ENCODE measurements around the gene TIGD4. TPM values are rescaled to one million over a fixed set of nuclear protein-coding genes. Genes with fewer than 3 reads are reported as not detected.

TIGD4 gene
- total RNA-seq, 3 donors from 2014 or later (not counting 1 experiment from before 2014, with no cell fraction given) = not detected

DNA sequence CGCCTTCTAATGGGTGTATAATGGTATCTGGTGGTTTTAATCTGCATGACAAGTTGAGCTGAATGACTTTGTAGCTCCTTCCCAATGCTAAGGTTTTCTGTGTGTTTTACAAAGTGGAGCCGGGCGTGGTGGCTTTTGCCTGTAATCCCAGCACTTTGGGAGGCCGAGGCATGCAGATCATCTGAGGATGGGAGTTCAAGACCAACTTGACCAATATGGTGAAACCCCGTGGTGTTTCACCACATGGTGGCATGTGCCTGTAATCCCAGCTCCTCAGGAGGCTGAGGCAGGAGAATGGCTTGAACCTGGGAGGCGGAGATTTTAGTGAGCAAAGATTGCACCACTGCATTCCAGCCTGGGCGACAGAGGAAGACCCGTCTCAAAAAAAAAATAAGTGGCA is 29.1 kb upstream of the TIGD4 start:
- H3K4me1 Mint-ChIP-seq = peaks cover 28 to 36% of the 10 kb centered on the region in 2 donors

DNA sequence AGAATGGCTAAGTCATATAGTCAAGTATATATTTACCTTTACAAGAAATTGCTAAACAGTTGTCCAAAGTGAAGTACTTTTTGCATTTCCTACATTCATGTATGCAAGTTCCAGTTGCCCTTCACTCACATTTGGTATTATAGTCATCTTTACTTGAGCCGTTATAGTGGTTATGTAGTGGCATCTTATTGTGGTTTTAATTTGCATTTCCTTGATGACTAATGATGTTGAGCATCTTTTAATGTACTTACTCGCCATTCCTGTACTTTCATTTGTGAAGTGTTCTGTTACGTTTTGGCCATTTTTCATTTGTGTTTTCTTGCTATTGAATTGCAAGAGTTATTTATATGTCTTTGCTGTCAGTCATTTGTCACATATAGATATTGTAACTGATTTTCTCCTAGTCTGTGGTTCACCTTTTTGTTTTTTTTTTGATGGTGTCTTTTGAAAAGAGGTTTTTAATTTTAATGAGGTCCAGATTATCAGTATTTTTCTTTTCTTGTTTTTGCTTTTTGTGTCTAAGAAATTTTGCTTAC is 27.8 kb upstream of the TIGD4 start:
- H3K9me3 Mint-ChIP-seq = no peaks in the 10 kb centered on the region
- TF ChIP-seq, protein P1, sequence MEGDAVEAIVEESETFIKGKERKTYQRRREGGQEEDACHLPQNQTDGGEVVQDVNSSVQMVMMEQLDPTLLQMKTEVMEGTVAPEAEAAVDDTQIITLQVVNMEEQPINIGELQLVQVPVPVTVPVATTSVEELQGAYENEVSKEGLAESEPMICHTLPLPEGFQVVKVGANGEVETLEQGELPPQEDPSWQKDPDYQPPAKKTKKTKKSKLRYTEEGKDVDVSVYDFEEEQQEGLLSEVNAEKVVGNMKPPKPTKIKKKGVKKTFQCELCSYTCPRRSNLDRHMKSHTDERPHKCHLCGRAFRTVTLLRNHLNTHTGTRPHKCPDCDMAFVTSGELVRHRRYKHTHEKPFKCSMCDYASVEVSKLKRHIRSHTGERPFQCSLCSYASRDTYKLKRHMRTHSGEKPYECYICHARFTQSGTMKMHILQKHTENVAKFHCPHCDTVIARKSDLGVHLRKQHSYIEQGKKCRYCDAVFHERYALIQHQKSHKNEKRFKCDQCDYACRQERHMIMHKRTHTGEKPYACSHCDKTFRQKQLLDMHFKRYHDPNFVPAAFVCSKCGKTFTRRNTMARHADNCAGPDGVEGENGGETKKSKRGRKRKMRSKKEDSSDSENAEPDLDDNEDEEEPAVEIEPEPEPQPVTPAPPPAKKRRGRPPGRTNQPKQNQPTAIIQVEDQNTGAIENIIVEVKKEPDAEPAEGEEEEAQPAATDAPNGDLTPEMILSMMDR (IDR thresholded peaks at IDR 0.05) = no peak
- Histone ChIP-seq H3K4me3 (ENCODE audit: low read length) (no peak overlapping the region), H3K27me3 (ENCODE audit: control insufficient read depth, insufficient read depth, low read length) (no peaks in the 10 kb centered on the region), H3K27ac (ENCODE audit: low read length) (no peak overlapping the region), H3K36me3 (ENCODE audit: control insufficient read depth, insufficient read depth, low read length) (no peaks in the 10 kb centered on the region), H3K4me1 (ENCODE audit: control insufficient read depth, insufficient read depth, low read length) (no peaks in the 10 kb centered on the region), H3K9me3 (ENCODE audit: control insufficient read depth, insufficient read depth, low read length) (no peaks in the 10 kb centered on the region)
- DNase-seq = peak in 1 of 2 donors; percentile 26
- 13% methylated on average over 2 of the region's 3 CpGs for WGBS (ENCODE audit: insufficient coverage)
- H3K4me1 Mint-ChIP-seq = peaks cover 39 to 42% of the 10 kb centered on the region in 2 donors
- no peaks in the 10 kb centered on the region for H3K36me3 Mint-ChIP-seq
- H3K27ac Mint-ChIP-seq = peak overlapping the region; percentile 16 to 78
- H3K4me3 Mint-ChIP-seq = peak overlapping the region; percentile 9
- peak in 2 of 3 donors; percentile 64 to 80 for ATAC-seq
- no peaks in the 10 kb centered on the region for H3K27me3 Mint-ChIP-seq (ENCODE audit: low read depth in 2 of 2)
- intact Hi-C loops (cut with micrococcal nuclease) = no loop called here

More for the DNA sequence above, 29.1 kb upstream of the TIGD4 start:
- 95% methylated on average over 8 of the region's 8 CpGs for WGBS (ENCODE audit: insufficient coverage)
- H3K27me3 ChIP-seq (ENCODE audit: control insufficient read depth, insufficient read depth, low read length) = no peaks in the 10 kb centered on the region
- TF ChIP-seq, protein P1 (IDR thresholded peaks at IDR 0.05) = no peak
- no peak overlapping the region for H3K4me3 ChIP-seq (ENCODE audit: low read length)
- H3K27ac Mint-ChIP-seq = no peak overlapping the region
- DNase-seq (no peak), ATAC-seq (no peak)
- no peaks in the 10 kb centered on the region for H3K36me3 ChIP-seq (ENCODE audit: control insufficient read depth, insufficient read depth, low read length)
- no peaks in the 10 kb centered on the region for H3K36me3 Mint-ChIP-seq
- no peaks in the 10 kb centered on the region for H3K27me3 Mint-ChIP-seq (ENCODE audit: low read depth in 2 of 2)
- H3K9me3 ChIP-seq (ENCODE audit: control insufficient read depth, insufficient read depth, low read length) = no peaks in the 10 kb centered on the region
- H3K9me3 Mint-ChIP-seq = no peaks in the 10 kb centered on the region
- intact Hi-C loops (cut with micrococcal nuclease) = no loop called here
- no peak overlapping the region for H3K4me3 Mint-ChIP-seq
- H3K27ac ChIP-seq (ENCODE audit: low read length) = no peak overlapping the region
- no peaks in the 10 kb centered on the region for H3K4me1 ChIP-seq (ENCODE audit: control insufficient read depth, insufficient read depth, low read length)

DNA sequence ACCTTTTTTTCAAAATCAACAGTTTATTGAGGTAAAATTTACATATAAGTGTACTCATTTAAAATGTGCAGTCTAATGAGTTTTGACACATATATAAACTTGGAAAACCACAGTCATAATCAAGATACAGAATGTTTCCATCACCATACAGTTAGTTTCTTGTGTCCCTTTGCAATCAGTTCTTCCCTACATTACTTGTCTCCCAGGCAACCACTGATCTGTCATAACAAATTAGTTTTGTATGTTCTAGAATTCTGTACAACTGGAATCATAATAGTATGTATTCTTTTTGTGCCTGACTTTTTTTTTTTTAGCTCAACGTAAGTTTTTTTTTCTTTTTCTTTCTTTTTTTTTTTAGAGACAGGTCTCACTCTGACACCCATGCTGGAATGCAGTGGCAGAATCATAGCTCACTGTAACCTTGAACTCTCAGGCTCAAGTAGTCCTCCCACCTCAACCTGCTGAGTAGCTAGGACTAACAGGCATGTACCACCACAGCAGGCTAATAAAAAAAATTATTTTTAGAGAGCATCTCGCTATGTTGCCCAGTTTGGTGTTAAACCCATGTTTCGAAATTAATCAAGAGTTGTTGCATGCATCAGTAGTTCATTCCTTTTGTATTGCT is 27.1 kb upstream of the TIGD4 start:
- Histone ChIP-seq H3K27ac (ENCODE audit: low read length) (no peak overlapping the region), H3K36me3 (ENCODE audit: control insufficient read depth, insufficient read depth, low read length) (no peaks in the 10 kb centered on the region), H3K4me1 (ENCODE audit: control insufficient read depth, insufficient read depth, low read length) (no peaks in the 10 kb centered on the region), H3K9me3 (ENCODE audit: control insufficient read depth, insufficient read depth, low read length) (no peaks in the 10 kb centered on the region), H3K4me3 (ENCODE audit: low read length) (no peak overlapping the region), H3K27me3 (ENCODE audit: control insufficient read depth, insufficient read depth, low read length) (no peaks in the 10 kb centered on the region)
- Mint-ChIP-seq H3K27me3 (ENCODE audit: low read depth in 2 of 2) (no peaks in the 10 kb centered on the region), H3K9me3 (no peaks in the 10 kb centered on the region), H3K4me1 (peaks cover 39 to 42% of the 10 kb centered on the region in 2 donors), H3K4me3 (no peak overlapping the region), H3K27ac (peak overlapping the region; percentile 7 to 78), H3K36me3 (no peaks in the 10 kb centered on the region)
- TF ChIP-seq, protein P1 (IDR thresholded peaks at IDR 0.05) = no peak
- ATAC-seq = no peak
- intact Hi-C loops (cut with micrococcal nuclease) = no loop called here
- DNase-seq = no peak
- 83% methylated on average over 3 of the region's 3 CpGs for WGBS (ENCODE audit: insufficient coverage)
